SHP77 treated with DMSO at 0.1 percent for 48 hours (cell line): ENCODE data around the gene MCM7.
A peak's percentile ranks its signal among the peaks of the same experiment; 100 is the strongest.

Experiments
- DNase-seq: peaks from one replicate; lab custom pipeline; 2025; lab: John Stamatoyannopoulos, UW

The MCM7 gene

DNA sequence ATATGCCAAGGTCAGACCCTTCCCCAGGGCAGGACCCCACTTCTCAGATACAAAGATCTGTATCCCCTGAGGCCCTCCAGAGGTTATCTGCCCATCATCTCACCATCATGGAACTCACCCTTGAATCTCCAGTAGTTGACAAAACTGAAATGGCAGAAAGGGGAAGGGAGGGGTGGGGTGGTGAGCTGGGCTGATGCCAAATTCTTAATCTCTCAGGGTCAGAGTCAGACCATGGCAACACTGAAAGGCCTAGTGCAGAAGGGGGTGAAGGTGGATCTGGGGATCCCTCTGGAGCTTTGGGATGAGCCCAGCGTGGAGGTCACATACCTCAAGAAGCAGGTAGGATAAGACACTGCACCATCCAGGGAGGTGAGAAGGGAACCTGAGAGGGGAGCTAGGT, 21.4 kb upstream of the MCM7 start:
- DNase-seq = no peak

DNA sequence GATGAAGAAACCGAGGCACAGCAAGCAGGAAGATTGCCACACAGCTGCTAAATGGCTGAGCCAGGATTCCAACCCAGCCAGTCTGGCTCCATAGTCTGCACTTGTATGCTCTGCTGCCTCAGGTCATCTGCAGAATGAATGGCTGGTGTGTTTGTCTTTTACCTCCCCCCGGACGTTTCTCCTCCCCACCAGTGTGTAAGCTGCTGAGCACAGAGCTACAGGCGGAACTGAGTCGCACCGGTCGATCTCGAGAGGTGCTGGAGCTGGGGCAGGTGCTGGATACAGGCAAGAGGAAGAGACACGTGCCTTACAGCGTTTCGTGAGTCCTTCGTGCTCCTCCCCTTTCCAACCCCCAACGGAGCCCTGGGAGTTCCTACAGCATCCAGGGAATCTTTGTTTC, 20.9 kb upstream of the MCM7 start:
- peak; percentile 78 for DNase-seq

DNA sequence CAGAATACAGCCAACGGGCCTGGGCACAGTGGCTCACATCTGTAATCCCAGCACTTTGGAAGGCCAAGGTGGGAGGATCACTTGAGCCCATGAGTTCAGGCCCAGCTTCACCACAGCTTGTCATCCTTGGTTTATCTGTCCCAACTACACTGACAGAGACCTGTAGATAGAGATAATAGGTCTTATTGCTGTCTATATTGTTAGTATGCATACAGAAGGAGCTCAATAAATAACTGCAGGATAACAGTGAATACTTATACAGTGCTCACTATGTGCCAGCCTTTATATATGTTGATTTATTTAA, 19.5 kb upstream of the MCM7 start:
- DNase-seq = no peak

DNA sequence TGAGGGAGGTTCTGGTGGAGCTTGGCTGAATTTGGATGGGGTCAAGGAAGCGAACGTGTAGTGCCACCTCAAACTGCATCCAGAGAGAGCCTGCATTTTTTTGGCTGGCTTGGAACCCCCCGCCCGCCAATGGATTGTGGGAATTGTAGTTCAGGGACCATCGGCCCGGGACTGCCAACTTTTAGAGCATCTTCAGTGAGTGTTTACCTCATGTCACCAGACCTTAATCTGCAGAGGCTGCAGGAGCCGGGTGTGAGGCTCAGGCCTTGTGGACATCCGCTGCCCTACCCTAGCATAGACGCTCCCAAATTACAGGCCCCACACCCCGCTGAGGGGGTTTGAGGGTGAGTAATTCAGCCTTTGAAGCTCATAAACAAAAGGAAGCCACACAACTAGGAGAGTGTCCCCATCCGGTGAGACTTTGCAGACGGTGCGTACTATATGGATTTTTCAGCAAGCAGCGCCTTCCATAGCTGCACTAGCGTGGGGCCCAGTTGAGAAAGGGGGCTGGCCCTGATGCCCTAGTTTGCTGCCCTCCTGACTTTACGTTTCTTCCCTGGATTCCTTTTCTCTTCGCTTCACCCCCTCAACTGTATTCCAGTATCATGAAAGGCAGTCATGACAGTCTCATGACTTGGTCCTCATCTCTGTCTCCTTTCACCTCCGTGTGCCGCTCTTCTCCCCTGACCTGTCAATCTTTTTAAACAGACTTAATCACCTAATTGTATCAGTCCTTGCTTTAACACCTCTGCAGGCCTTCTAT, 19.0 kb upstream of the MCM7 start:
- DNase-seq = peak; percentile 43

DNA sequence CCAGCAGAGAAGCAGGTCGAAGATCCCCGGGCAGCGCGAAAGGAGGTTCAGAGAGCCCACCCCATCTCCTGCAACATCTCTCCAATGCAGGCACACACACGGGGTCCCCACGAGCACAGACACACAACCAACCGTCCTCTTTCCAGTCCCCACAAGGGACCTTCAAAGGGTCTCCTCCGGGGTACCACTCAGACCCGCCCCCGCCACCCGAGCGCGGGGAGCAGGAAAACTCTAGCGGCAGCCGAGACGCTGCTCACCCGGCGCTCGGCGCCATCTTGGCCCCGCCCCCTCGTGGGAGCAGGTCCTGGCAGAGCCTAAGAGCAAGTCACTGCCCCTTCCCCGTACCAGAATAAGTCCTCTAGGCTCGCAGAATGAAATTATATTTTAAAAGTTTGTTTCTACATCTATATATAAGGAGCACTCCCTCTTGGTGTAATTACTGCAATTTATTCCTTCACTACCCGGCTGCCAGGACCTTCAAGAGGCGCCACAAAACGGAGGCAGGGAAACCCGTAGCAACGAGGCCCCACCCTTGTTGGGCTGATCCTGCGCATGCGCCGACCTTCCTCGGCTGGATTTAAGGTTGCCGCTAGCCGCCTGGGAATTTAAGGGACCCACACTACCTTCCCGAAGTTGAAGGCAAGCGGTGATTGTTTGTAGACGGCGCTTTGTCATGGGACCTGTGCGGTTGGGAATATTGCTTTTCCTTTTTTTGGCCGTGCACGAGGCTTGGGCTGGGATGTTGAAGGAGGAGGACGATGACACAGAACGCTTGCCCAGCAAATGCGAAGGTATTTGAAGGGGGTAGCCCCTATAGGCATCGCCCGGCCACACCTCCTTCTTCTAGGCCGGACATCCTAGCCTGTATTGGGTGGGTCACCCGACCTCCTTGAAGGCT, 18.1 kb upstream of the MCM7 start, which contains the start of the genes CNPY4 and TAF6:
Gene CNPY4 (plus strand): TSS at position 563 of the 898 bp plus-strand sequence. CDS start 111 bp downstream, at position 674.
Gene TAF6 (minus strand): TSS at position 287 of the 898 bp plus-strand sequence. CDS start 5,149 bp downstream, outside the sequence.
- DNase-seq = peak; percentile 78

DNA sequence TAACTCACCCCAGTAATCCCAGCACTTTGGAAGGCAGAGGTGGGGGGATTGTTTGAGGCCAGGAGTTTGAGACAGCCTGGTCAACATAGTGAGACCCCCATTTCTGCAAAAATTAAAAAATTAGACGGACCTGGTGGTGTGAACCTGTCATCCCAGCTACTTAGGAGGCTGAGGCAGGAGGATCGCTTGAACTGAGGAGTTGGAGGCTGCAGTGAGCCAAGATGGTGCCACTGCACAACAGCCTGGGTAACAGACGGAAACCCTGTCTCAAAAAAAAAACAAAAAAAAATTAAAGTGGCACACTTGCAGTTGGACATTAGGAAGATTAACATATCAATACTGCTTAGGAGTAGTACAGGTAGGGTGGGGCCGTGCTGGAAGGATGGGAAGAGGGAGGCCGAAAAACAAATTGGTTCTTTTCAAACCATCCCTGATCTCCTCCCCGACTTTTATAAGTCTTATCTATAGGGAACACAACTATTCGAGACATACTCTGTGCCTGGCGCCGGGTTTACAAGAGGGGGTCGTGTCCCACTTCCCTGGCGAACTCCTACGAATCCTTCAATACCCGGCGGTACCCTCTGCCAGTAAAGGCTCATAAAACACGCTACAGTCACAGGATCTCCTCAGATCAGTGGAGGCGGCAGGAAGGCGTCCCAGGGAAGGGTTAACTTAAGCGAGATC, 17.3 kb upstream of the MCM7 start:
- DNase-seq = no peak

DNA sequence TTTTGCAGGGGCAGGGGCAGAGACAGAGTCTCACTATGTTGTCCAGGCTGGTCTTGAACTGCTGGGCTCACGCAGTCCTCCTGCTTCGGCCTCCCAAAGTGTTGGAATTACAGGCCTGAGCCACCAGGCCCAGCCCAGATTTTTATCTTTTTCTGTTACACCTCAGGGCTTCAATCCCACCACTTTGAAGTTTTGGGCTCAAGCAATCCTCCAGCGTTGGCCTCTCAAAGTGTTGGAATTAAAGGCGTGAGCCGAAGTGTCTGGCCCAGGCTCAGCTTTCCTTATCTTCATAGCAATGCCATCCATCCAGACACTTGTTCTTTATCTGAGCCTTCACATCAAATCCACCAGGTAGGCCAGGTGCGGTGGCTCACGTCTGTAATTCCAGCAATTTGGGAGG, 13.8 kb upstream of the MCM7 start:
- no peak for DNase-seq

DNA sequence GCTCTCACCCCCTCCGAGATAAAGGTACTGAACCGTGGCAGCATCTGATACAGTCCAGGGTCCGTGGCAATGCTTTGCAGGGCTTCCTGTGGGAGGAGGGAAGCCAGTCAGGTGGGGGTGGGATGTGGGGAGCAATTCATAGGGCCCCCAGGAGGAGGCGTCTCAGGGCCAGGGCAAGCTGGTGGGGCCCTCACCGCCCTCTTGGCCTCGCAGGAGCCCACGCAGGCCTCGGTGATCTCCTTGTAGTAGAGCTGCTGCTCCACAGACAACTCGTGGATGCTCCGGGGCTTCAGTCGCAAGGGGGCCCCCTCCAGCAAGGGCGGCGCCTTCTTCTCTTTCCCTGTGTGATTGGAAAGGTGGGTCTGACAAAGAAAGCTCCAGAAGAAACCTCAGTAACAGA, 10.7 kb upstream of the MCM7 start:
- no peak for DNase-seq

DNA sequence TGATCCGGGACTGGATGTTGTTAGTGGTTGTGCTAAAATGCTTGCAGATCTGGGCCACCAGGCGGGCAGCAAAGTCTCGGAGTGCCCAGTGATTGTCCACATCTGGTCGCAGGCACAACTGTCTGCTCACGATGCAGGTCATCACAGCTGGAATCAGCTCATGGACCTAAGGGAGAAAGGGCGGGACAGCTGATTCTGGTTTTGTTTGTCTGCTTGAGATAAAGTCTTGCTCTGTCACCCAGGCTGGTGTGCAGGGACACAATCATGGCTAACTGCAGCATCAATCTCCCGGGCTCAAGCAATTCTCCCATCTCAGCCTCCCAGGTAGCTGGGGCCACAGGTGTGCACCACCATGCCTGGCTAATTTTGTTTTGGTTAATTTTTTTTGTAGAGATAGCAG, 10.0 kb upstream of the MCM7 start:
- no peak for DNase-seq

DNA sequence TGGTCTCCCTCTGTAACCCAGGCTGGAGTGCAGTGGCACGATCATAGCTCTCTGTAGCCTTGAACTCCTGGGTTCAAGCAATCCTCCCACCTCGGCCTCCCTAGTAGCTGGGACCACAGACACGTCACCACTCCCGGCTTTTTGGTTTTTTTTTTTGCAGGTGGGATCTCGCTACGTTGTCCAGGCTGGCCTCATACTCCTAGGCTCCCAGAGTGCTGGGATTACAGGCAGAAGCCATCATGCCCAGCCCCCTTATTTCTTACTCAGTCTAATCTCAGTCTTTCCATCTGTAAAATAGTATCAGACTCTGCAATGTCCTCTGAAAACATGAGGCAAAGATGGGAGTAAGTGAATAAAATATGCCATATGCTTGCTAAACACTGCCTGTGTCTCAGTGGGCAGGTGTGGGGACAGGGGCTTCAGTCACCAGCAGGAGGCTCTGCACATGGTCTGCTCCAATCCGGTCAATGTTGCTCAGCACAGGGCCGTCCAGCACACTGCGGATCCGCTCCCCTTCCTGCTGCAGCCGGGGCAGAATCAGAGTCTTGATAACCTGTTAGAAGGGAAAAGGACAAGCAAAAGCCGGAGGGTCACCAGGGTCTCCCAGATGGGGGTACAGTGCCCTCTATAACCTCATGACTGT, 8.4 kb upstream of the MCM7 start:
- no peak for DNase-seq

DNA sequence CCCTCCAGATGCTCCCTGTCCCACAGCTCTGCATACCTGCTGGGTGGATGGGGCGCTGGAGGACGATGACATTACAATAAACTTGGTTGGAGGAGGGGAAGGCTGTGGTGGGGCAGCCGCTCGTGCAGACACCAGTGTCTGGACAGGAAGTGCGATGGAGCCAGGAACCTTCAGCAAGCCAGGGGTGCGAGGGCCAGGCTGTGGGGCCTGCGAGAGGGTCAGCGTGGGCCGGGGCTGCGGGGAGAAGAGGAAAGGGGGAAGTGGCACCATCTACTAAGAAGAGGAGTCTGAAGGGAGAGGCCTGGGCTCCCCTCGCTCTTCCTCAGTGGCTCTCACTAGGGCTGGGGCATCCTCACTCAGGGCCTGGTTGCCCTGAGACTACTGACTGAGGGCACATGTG, 6.7 kb upstream of the MCM7 start:
- no peak for DNase-seq

DNA sequence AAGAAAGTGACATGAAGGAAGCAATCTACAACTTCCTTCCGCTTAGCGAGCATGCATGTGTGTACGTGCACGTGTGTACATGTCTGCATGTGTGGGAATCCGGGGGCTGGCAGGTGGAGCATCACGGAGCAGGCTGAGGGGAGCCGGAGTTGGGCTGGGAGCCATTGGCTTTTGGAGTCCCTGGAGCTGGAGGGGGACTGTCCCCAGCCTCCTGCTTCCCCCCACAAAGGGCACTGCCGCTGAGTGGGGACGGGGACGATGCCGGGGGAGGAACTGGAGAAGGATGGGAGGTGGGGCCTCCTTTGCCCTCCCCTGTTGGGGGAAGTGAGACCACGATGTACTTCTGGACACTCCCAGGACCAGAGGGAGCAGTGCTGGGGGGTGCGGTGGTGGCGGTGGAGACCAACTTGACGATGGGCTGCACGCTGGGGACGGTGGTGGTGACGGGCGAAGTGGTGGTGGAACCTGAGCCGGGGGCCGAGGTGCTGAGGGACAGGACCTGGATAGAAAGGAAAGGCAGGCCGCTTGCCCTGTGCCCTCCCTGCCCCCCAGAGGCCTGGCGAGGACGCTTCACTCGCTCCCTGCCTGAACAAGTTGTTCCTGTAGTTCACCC, 6.0 kb upstream of the MCM7 start:
- no peak for DNase-seq

DNA sequence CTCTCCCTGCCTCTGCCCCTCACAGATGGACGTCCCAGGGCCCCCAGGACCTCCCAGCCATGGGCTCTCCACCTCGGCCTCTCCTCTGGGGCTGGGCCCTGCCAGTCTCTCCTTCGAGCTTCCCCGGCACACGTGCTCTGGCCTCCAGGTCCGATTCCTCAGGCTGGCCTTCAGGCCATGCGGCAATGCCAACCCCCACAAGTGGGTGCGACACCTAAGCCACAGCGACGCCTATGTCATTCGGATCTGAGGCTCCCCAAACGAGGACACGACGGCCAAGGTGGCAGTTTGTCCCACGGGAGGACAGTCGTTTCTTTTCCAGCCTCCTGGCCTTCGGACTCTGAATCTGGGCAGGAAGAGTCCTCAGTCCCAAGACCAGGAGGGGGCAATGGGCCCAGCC, 5.4 kb upstream of the MCM7 start:
- no peak for DNase-seq

DNA sequence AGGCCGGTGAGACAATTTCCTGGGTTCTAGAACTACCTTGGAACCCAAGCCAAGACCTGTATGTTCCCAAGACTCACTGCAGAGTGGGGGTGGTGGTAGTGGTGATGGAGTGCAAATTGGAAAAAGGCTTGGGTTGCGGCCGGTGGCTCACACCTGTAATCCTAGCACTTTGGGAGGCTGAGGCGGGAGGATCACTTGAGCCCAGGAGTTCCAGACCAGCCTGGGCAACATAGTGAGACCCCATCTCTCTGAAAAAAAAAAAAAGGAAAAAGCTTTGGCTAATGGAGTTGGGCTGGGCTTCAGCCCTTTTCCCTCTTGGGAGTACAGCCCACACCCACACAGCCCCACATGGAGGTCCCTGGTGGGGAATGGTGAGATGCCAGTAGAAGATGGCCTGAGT, 4.3 kb upstream of the MCM7 start:
- DNase-seq = no peak

DNA sequence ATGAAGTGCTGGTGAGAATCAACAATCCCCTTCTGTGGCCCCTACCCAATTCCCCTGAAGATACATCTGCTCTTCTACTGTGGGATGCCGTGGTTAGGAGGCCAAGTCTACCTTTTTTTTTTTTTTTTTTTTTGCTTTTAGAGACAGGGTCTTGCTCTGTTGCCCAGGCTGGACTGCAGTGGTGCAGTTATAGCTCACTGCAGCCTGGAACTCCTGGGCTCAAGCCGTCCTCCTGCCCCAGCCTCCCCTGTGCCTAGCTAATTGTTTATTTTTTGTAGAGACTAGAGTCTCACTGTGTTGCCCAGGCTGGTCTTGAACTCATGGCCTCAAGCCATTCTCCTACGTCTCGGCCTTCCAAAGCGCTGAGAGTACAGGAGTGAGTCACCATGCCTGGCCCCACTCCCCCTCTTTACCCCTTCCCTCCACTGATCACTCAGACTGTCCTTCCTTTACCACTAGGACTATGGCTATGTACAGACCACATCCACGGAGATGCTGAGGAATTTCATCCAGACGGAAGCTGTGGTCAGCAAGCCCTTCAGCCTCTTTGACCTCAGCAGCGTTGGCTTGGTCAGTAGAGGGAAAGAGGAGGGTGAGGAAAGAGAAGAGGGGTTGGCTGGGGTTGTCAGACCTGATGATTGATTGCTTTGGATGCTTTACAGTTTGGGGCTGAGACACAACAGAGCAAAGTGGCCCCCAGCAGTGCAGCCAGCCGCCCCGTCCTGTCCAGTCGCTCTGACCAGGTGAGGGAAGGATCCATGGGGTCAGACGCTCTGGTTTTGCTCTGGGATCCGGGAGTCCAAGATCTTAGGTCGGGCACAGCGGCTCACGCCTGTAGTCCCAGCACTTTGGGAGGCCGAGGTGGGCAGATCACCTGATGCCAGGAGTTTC, 2.0 kb upstream of the MCM7 start:
- no peak for DNase-seq

DNA sequence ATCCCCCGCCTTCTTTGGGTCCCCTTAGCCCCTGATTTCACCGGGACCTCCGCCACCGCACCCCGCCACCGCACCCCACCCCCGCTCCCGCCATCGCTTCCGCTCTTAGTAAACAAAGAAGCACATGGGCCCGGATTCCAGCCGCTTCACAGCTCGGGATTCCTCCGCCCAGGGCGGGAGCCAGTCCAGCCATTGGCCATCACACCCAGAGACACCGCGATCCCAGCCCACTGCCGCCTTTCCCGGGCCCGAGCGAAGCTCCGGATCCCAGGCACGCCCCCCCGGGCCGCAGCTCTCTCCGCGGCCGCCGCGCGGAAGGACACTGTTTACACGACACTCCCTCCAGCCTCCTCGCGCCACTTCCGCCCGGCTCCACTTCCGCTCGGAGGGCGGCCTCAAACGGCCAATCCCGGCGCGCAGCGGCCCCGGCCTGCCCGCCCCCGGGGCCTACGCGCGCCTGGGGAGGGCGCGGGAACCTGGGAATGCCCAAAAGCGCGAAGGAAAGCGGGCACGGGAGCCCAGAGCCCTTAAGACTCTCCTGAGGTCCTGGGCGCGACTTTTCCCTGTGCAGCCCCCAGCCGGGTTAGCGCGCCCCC, 679 bp downstream of the MCM7 start:
- DNase-seq = peak; percentile 71

DNA sequence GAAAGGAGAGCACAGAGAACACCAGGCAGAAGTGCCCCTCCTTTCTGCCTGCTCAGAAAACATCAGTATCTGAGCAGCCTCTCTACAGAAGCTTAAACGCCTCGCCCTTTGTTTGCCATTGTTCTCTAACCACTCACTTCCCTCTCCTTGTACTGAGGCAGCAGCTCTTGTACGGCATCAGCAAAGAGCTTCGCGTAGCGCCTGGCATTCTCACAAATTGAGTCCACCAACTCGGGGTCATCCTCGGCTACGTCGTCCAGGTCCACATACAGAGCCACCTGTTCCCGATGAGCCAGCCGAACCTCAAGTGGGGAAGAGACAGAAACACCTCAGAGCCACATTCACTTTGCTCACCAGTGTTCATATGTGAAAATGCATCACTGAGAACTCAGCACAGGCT, 1.7 kb downstream of the MCM7 start:
- DNase-seq = no peak

DNA sequence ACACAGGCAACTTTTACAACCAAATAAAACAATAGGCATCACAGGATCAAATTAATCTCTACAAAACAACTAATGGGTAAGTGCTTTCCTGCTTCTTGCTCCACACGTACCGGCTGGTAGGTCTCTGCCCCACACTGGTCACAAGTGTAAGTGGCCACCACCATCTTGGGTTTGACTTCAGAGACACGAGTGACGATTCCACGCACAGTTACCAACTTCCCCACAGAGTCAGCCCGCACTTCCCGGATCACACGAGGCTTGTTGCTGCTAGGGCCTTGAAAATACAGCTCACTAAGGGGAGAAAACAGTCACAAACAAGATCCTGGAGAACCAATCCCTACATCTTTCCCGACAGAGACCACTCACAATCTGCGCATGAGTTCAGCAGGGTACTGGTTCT, 2.3 kb downstream of the MCM7 start:
- no peak for DNase-seq

DNA sequence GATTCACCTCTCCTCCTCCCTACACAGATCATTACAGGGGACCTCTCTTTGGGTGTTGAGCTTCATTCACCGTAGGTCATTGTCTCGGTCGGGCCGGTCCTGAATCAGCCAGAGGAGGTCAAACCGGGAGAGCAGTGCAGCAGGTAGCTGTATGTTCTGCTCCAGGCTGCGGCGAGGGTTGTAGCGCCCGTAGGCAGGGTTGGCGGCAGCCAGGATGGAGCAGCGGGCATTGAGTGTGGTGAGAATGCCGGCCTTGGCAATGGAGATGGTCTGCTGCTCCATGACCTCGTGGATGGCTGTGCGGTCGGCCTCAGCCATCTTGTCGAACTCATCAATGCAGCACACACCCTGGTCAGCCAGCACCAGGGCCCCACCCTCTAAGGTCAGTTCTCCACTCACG, 5.5 kb downstream of the MCM7 start:
- no peak for DNase-seq

DNA sequence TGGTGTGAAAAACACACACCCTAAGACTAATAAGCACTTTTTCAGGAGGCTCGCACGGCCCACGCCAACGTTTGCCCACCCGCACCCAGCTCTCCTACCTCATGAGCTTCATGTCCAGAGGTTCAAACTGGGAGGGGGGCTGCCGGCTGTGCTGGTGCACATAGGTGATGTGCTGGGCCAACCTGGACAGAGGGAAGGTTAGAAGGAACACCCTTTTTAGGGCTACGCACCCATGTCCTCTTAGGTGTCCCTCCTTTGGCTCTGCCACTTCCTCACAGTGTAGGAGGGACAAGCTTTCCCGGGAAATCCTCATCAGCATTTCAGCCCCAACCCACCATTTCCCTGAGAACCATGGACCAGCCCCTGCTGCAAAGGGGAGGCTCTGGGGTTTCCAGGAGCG, 5.9 kb downstream of the MCM7 start:
- no peak for DNase-seq
